ENCODE data around the gene MBNL1. TPM values are rescaled to one million over a fixed set of nuclear protein-coding genes. Genes with fewer than 3 reads are reported as not detected.

MBNL1 gene
- total RNA-seq, 1 experiment from 2014 or later = 200 TPM

DNA sequence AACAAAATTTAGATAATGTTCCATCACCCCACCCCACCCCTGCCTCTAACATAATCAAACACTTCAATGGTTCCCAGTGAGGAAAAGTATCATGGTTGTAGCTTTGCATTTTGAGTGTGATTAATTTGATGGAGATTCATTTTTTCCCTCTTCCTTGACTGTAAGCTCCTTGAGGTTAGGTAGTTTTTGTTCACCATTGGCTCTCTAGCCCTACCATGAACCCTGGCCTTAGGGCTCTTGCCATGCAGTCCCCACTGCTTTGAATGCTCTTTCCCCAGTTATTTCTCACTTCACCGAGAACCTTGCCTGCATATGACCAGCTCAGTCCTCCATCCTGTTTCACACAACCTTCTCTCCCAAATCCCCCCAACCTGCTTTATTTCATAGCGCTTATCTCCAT lies 5.0 kb upstream of the MBNL1 start (continued):
- TF ChIP-seq RAD21 (IDR thresholded peaks at IDR 0.05; ENCODE audit: low read depth) (no peak), SP1 (IDR thresholded peaks at IDR 0.05; ENCODE audit: low read depth) (no peak), SRF (IDR thresholded peaks at IDR 0.05; ENCODE audit: low read depth) (no peak)
- TF ChIP-seq, protein P1, sequence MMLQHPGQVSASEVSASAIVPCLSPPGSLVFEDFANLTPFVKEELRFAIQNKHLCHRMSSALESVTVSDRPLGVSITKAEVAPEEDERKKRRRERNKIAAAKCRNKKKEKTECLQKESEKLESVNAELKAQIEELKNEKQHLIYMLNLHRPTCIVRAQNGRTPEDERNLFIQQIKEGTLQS (IDR thresholded peaks at IDR 0.05) = no peak

DNA sequence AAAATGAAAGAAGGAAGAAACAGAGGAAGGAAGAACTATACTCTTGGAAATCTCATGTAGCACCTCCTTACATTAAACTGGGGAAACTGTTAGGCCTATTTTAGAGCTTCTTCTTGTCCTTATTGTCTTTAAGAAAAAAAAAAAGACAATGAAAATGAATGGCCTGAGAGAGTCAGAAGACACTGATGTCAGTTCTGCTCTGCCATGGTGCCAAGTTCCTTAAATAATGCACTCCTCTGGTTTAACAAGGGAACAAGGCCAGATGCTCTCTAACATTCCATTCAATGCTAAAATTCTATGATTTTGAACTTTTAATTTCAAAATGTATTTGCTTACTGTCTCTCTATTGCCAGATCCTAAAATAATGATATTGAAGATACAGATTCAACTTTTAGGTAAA lies 4.4 kb upstream of the MBNL1 start:
- Histone ChIP-seq H3K27me3 (ENCODE audit: insufficient read depth, low read length) (no peaks in the 10 kb centered on the region), H3K27ac (ENCODE audit: low read depth, low read length) (no peak overlapping the region), H4K20me1 (ENCODE audit: insufficient read depth) (no peaks in the 10 kb centered on the region), H3K79me2 (ENCODE audit: insufficient read depth, low read length) (peaks cover 6% of the 10 kb centered on the region), H3K36me3 (ENCODE audit: control insufficient read depth in 1 of 2, insufficient read depth in 2 of 2, low read length in 2 of 2) (no peaks in the 10 kb centered on the region), H3K4me2 (ENCODE audit: low read length) (no peak overlapping the region), H3K9ac (ENCODE audit: low read length) (no peak overlapping the region), H3K4me3 (replicated peaks in 1 of 2; ENCODE audit: low read depth in 1 of 2, low read length in 2 of 2) (no peak overlapping the region), H3K4me1 (ENCODE audit: control insufficient read depth in 1 of 2, insufficient read depth in 2 of 2, low read length in 2 of 2) (peaks cover 26 to 38% of the 10 kb centered on the region in 2 experiments), H2AFZ (ENCODE audit: low read depth, low read length, poor library complexity, severe bottlenecking) (no peak overlapping the region), H3K9me2 (ENCODE audit: insufficient read depth) (no peaks in the 10 kb centered on the region), H3K9me3 (ENCODE audit: control insufficient read depth in 1 of 2, insufficient read depth in 1 of 2, low read depth in 1 of 2, low read length in 2 of 2) (no peaks in the 10 kb centered on the region)
- TF ChIP-seq YY1 (IDR thresholded peaks at IDR 0.05; ENCODE audit: extremely low read depth, insufficient replicate concordance, low read depth, low read length) (no peak), JUND (IDR thresholded peaks at IDR 0.05) (no peak), EZH2phosphoT487 (IDR thresholded peaks at IDR 0.05; ENCODE audit: borderline replicate concordance) (no peak), SP1 (IDR thresholded peaks at IDR 0.05; ENCODE audit: low read depth) (no peak), POLR2AphosphoS5 (IDR thresholded peaks at IDR 0.05; ENCODE audit: low read depth, low read length) (no peak), EZH2 (IDR thresholded peaks at IDR 0.05) (no peak), SRF (IDR thresholded peaks at IDR 0.05; ENCODE audit: low read depth) (no peak), FOSL1 (IDR thresholded peaks at IDR 0.05; ENCODE audit: low read depth) (no peak), CBX3 (IDR thresholded peaks at IDR 0.05; ENCODE audit: low read depth) (no peak), ELF1 (IDR thresholded peaks at IDR 0.05; ENCODE audit: borderline replicate concordance, low read depth) (no peak), POLR2A (IDR thresholded peaks at IDR 0.05; ENCODE audit: borderline replicate concordance, extremely low read depth, insufficient read depth, insufficient read length) (no peak)
- TF ChIP-seq, protein P1 (IDR thresholded peaks at IDR 0.05) = no peak
- TF ChIP-seq, protein P2, sequence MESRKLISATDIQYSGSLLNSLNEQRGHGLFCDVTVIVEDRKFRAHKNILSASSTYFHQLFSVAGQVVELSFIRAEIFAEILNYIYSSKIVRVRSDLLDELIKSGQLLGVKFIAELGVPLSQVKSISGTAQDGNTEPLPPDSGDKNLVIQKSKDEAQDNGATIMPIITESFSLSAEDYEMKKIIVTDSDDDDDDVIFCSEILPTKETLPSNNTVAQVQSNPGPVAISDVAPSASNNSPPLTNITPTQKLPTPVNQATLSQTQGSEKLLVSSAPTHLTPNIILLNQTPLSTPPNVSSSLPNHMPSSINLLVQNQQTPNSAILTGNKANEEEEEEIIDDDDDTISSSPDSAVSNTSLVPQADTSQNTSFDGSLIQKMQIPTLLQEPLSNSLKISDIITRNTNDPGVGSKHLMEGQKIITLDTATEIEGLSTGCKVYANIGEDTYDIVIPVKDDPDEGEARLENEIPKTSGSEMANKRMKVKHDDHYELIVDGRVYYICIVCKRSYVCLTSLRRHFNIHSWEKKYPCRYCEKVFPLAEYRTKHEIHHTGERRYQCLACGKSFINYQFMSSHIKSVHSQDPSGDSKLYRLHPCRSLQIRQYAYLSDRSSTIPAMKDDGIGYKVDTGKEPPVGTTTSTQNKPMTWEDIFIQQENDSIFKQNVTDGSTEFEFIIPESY (IDR thresholded peaks at IDR 0.05; ENCODE audit: extremely low read depth, insufficient replicate concordance, low read length) = no peak
- TF ChIP-seq, protein P3, sequence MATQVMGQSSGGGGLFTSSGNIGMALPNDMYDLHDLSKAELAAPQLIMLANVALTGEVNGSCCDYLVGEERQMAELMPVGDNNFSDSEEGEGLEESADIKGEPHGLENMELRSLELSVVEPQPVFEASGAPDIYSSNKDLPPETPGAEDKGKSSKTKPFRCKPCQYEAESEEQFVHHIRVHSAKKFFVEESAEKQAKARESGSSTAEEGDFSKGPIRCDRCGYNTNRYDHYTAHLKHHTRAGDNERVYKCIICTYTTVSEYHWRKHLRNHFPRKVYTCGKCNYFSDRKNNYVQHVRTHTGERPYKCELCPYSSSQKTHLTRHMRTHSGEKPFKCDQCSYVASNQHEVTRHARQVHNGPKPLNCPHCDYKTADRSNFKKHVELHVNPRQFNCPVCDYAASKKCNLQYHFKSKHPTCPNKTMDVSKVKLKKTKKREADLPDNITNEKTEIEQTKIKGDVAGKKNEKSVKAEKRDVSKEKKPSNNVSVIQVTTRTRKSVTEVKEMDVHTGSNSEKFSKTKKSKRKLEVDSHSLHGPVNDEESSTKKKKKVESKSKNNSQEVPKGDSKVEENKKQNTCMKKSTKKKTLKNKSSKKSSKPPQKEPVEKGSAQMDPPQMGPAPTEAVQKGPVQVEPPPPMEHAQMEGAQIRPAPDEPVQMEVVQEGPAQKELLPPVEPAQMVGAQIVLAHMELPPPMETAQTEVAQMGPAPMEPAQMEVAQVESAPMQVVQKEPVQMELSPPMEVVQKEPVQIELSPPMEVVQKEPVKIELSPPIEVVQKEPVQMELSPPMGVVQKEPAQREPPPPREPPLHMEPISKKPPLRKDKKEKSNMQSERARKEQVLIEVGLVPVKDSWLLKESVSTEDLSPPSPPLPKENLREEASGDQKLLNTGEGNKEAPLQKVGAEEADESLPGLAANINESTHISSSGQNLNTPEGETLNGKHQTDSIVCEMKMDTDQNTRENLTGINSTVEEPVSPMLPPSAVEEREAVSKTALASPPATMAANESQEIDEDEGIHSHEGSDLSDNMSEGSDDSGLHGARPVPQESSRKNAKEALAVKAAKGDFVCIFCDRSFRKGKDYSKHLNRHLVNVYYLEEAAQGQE (IDR thresholded peaks at IDR 0.05; ENCODE audit: low read depth) = no peak
- DNase-seq (ENCODE audit: low read depth, low spot score) = no peak
- BruUV-seq (replicated peaks) = no TSS peak
- ATAC-seq = no peak
- ChIA-PET POLR2A (no interaction called here), RAD21 (ENCODE audit: low non-redundant PET in 1 of 2, low total read pairs in 2 of 2, uncharacterized antibody in 2 of 2, unreplicated experiment in 2 of 2) (no interaction called here), CTCF (no interaction called here)
- intact Hi-C loops (cut with micrococcal nuclease) = no loop called here
